Measurements from ENCODE around the gene KLHDC7A. TPM values are rescaled to one million over a fixed set of nuclear protein-coding genes. Genes with fewer than 3 reads are reported as not detected.

The KLHDC7A gene
- total and polyA plus RNA-seq, 2 donors (not counting 3 experiments of a cell fraction or from before 2014, with no cell fraction given), result not detected

GRCh38 chr1:18468570-18468969 is 12.2 kb upstream of the KLHDC7A start:
- Histone ChIP-seq H3K27ac (ENCODE audit: insufficient read depth, low read depth, low read length) (no peak overlapping the region), H3K4me2 (ENCODE audit: insufficient read depth, low read length) (no peak overlapping the region), H3K9me1 (replicated peaks; ENCODE audit: control insufficient read depth, extremely low read depth, insufficient read depth, low read length) (no peaks in the 10 kb centered on the region), H3K79me2 (ENCODE audit: control insufficient read depth, insufficient read depth, low read length) (no peaks in the 10 kb centered on the region), H4K20me1 (replicated peaks; ENCODE audit: control insufficient read depth, extremely low read depth, insufficient read depth, low read length) (no peaks in the 10 kb centered on the region), H3K4me3 (replicated peaks in 1 of 3; ENCODE audit: insufficient read depth in 1 of 3, low read depth in 1 of 3, low read length in 3 of 3) (no peak overlapping the region), H3K27me3 (ENCODE audit: control insufficient read depth in 2 of 2, insufficient read depth in 2 of 2, low read length in 2 of 2) (no peaks in the 10 kb centered on the region), H3K36me3 (ENCODE audit: control insufficient read depth in 2 of 2, extremely low read depth in 1 of 2, insufficient read depth in 2 of 2, low read length in 2 of 2) (no peaks in the 10 kb centered on the region), H3K4me1 (ENCODE audit: control insufficient read depth, extremely low read depth, insufficient read depth, low read length) (no peaks in the 10 kb centered on the region), H2AFZ (ENCODE audit: low read depth, low read length) (no peak overlapping the region), H3K9me3 (replicated peaks; ENCODE audit: control insufficient read depth, insufficient read depth, low read length) (peaks cover 3% of the 10 kb centered on the region), H3K9ac (replicated peaks; ENCODE audit: extremely low read depth, insufficient read depth, low read length) (no peak overlapping the region)
- CTCF ChIA-PET, result no interaction called here
- POLR2A ChIA-PET, result no interaction called here
- FAIRE-seq, result no peak
- intact Hi-C loops (cut with micrococcal nuclease) (no loop called here), dilution Hi-C loops (cut with MboI; ENCODE audit: extremely low pct_ligation_motif_present, low sequenced_read_pairs) (no loop called here)
- BruUV-seq (replicated peaks), result no TSS peak
- TF ChIP-seq POLR2A (IDR thresholded peaks at IDR 0.05; ENCODE audit: low read depth, low read length), result no peak
- no peak for TF ChIP-seq POLR2AphosphoS5 (IDR thresholded peaks at IDR 0.05; ENCODE audit: insufficient read depth, low read depth, low read length)
- TF ChIP-seq FOS (IDR thresholded peaks at IDR 0.05; ENCODE audit: borderline replicate concordance, insufficient read depth, low read length), result no peak
- TF ChIP-seq CTCF (IDR thresholded peaks at IDR 0.05; ENCODE audit: extremely low read depth in 1 of 2, insufficient read depth in 1 of 2, low read depth in 1 of 2, low read length in 2 of 2), result no peak
- TF ChIP-seq MYC (IDR thresholded peaks at IDR 0.05; ENCODE audit: low read depth, low read length), result no peak
- no peak for TF ChIP-seq JUN (IDR thresholded peaks at IDR 0.05; ENCODE audit: borderline replicate concordance, insufficient read depth, insufficient read length, low read depth)
- DNase-seq (ENCODE audit: low read depth, low spot score), result no peak

GRCh38 chr1:18469514-18469913 is 11.2 kb upstream of the KLHDC7A start:
- dilution Hi-C loops (cut with MboI; ENCODE audit: extremely low pct_ligation_motif_present, low sequenced_read_pairs) (no loop called here), intact Hi-C loops (cut with micrococcal nuclease) (no loop called here)
- no peak for TF ChIP-seq CTCF (IDR thresholded peaks at IDR 0.05; ENCODE audit: extremely low read depth in 1 of 2, insufficient read depth in 1 of 2, low read depth in 1 of 2, low read length in 2 of 2)
- TF ChIP-seq JUN (IDR thresholded peaks at IDR 0.05; ENCODE audit: borderline replicate concordance, insufficient read depth, insufficient read length, low read depth), result no peak
- TF ChIP-seq GATA2 (IDR thresholded peaks at IDR 0.05; ENCODE audit: insufficient read depth, insufficient read length, low read depth, low read length), result no peak
- TF ChIP-seq POLR2A (IDR thresholded peaks at IDR 0.05; ENCODE audit: low read depth, low read length), result no peak
- no peak for TF ChIP-seq MYC (IDR thresholded peaks at IDR 0.05; ENCODE audit: low read depth, low read length)
- TF ChIP-seq EZH2 (IDR thresholded peaks at IDR 0.05; ENCODE audit: borderline replicate concordance, low read depth, low read length, severe bottlenecking), result no peak
- TF ChIP-seq POLR2AphosphoS5 (IDR thresholded peaks at IDR 0.05; ENCODE audit: insufficient read depth, low read depth, low read length), result no peak
- no peak for TF ChIP-seq MAX (IDR thresholded peaks at IDR 0.05; ENCODE audit: insufficient read depth, insufficient read length)
- TF ChIP-seq FOS (IDR thresholded peaks at IDR 0.05; ENCODE audit: borderline replicate concordance, insufficient read depth, low read length), result no peak
- DNase-seq (ENCODE audit: low read depth, low spot score) (no peak), FAIRE-seq (no peak)
- POLR2A ChIA-PET, result no interaction called here
- no peak overlapping the region for H2AFZ ChIP-seq (ENCODE audit: low read depth, low read length)
- H3K4me1 ChIP-seq (ENCODE audit: control insufficient read depth, extremely low read depth, insufficient read depth, low read length), result no peaks in the 10 kb centered on the region
- peaks cover 5% of the 10 kb centered on the region for H3K9me3 ChIP-seq (replicated peaks; ENCODE audit: control insufficient read depth, insufficient read depth, low read length)
- no peak overlapping the region for H3K4me2 ChIP-seq (ENCODE audit: insufficient read depth, low read length)
- no peaks in the 10 kb centered on the region for H3K27me3 ChIP-seq (ENCODE audit: control insufficient read depth in 2 of 2, insufficient read depth in 2 of 2, low read length in 2 of 2)
- no peaks in the 10 kb centered on the region for H3K79me2 ChIP-seq (ENCODE audit: control insufficient read depth, insufficient read depth, low read length)
- no TSS peak for BruUV-seq (replicated peaks)
- no peaks in the 10 kb centered on the region for H3K9me1 ChIP-seq (replicated peaks; ENCODE audit: control insufficient read depth, extremely low read depth, insufficient read depth, low read length)
- CTCF ChIA-PET, result no interaction called here
- H3K27ac ChIP-seq (ENCODE audit: insufficient read depth, low read depth, low read length), result no peak overlapping the region
- no peaks in the 10 kb centered on the region for H4K20me1 ChIP-seq (replicated peaks; ENCODE audit: control insufficient read depth, extremely low read depth, insufficient read depth, low read length)
- no peak overlapping the region for H3K9ac ChIP-seq (replicated peaks; ENCODE audit: extremely low read depth, insufficient read depth, low read length)
- H3K4me3 ChIP-seq (replicated peaks in 1 of 3; ENCODE audit: insufficient read depth in 1 of 3, low read depth in 1 of 3, low read length in 3 of 3), result no peak overlapping the region
- no peaks in the 10 kb centered on the region for H3K36me3 ChIP-seq (ENCODE audit: control insufficient read depth in 2 of 2, extremely low read depth in 1 of 2, insufficient read depth in 2 of 2, low read length in 2 of 2)

Measured in endothelial cell of umbilical vein (primary cell).